BLaER1 treated with 17β-estradiol and CSF1 and Interleukin-3, amounts not matched to agents 10 nM and 100 nM (cell line): ENCODE measurements around the gene TNIK.

Experiments
- H3K27ac ChIP-seq, 11 experiments: shearing (Covaris generic); formaldehyde crosslinking; 2 replicates each; pipeline ENCODE4 v1.8.1; 2022
- H3K27me3 ChIP-seq, 11 experiments: shearing (Covaris generic); formaldehyde crosslinking; 2 replicates each; pipeline ENCODE4 v1.8.1; 2022
- H3K36me3 ChIP-seq, 11 experiments: shearing (Covaris generic); formaldehyde crosslinking; 2 replicates each; pipeline ENCODE4 v1.8.1; 2022
- H3K4me1 ChIP-seq, 10 experiments: shearing (Covaris generic); formaldehyde crosslinking; 2 replicates each; pipeline ENCODE4 v1.8.1; 2022
- H3K4me2 ChIP-seq, 11 experiments: shearing (Covaris generic); formaldehyde crosslinking; 2 replicates each; pipeline ENCODE4 v1.8.1; 2022
- H3K4me3 ChIP-seq, 10 experiments: shearing (Covaris generic); formaldehyde crosslinking; 2 replicates each; pipeline ENCODE4 v1.8.1; 2022
- H3K9ac ChIP-seq, 11 experiments: shearing (Covaris generic); formaldehyde crosslinking; 2 replicates each; pipeline ENCODE4 v1.8.1; 2022
- H3K9me3 ChIP-seq, 11 experiments: shearing (Covaris generic); formaldehyde crosslinking; replicated peaks in 1 of 11; 2 replicates each; pipeline ENCODE4 v1.8.1; 2022
- H4K20me1 ChIP-seq, 11 experiments: shearing (Covaris generic); formaldehyde crosslinking; 2 replicates each; pipeline ENCODE4 v1.8.1; 2022
- Cebpa-rat ChIP-seq, 11 experiments: shearing (Covaris generic); IDR thresholded peaks; 2 replicates each; pipeline ENCODE4 v1.8.1; 2022

The TNIK gene

DNA sequence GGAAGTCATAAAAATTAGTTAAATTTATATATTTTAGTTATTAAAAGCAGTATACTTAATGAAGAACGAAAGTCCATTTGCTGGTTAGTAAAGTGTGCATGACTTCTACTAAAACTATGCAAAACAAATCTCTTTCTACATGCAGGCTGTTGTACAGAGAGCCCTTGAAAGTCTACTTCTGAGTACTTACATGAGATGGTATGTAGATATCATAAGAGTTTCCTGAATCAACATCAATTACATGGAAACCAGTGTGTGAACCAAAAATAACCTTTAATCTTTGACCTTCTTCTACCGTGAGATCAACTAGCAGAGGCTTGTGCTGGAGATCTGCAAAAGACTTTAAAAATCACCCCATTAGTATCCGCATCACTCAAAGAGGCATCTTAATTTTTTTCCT is 391.5 kb downstream of the TNIK start:
- H3K27ac ChIP-seq = no peak overlapping the region
- peaks cover 0 to 5% (median 0%) of the 10 kb centered on the region in 10 experiments; a peak in 2 of 20 replicates for H3K4me1 ChIP-seq
- no peaks in the 10 kb centered on the region for H3K27me3 ChIP-seq
- H3K9ac ChIP-seq = no peak overlapping the region
- H3K4me2 ChIP-seq = no peak overlapping the region
- no peaks in the 10 kb centered on the region for H3K9me3 ChIP-seq
- no peak for TF ChIP-seq Cebpa-rat (IDR thresholded peaks at IDR 0.05)
- no peaks in the 10 kb centered on the region for H4K20me1 ChIP-seq
- H3K4me3 ChIP-seq = no peak overlapping the region
- H3K36me3 ChIP-seq = peaks cover 0 to 17% (median 0%) of the 10 kb centered on the region in 11 experiments; a peak in 3 of 22 replicates

DNA sequence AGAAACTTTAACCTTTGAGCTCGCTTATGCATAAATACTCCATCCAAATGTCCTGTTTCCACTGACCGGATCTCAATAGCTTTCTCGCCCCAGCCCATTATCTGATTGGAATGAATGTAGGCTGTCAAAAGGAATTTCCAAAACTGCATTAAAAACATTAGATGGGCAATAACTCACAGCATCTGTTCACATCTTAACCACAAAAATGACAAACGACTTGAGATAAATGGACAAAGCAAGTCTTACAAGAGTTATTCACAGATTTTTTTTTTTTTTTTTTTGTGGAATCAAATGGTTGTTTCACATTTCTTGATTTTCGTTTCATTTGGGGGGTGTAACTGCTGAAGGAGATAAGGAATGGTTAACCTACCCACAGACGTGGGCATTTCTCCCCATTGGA is 394.0 kb downstream of the TNIK start:
- no peak overlapping the region for H3K4me2 ChIP-seq
- no peak overlapping the region for H3K27ac ChIP-seq
- H3K4me1 ChIP-seq = no peaks in the 10 kb centered on the region
- no peak overlapping the region for H3K4me3 ChIP-seq
- TF ChIP-seq Cebpa-rat (IDR thresholded peaks at IDR 0.05) = no peak
- peaks cover 0 to 17% (median 0%) of the 10 kb centered on the region in 11 experiments; a peak in 3 of 22 replicates for H3K36me3 ChIP-seq
- H3K9ac ChIP-seq = no peak overlapping the region
- no peaks in the 10 kb centered on the region for H3K9me3 ChIP-seq
- no peaks in the 10 kb centered on the region for H3K27me3 ChIP-seq
- H4K20me1 ChIP-seq = no peaks in the 10 kb centered on the region

DNA sequence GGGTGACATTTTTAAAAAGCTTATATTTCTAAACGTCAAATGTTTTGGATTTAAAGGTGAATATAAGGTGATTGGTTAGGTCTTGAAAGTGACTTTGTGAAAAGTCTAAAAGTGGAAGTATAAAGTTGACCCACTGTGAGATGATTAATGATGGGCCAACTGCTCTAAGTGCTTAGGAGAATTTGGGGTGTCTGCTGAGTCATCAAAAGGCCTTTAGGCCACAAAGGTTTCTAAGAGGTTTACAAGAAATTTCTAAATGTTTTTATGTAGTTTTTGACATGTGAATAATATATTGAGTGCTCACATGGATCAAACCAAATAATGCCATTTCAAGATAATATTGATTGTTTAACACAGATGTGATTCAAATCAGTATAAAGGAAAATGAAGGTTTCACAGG is 394.5 kb downstream of the TNIK start:
- Histone ChIP-seq H3K9ac (no peak overlapping the region), H4K20me1 (no peaks in the 10 kb centered on the region), H3K27me3 (no peaks in the 10 kb centered on the region), H3K4me1 (no peaks in the 10 kb centered on the region), H3K27ac (no peak overlapping the region), H3K4me2 (no peak overlapping the region), H3K4me3 (no peak overlapping the region), H3K9me3 (no peaks in the 10 kb centered on the region), H3K36me3 (peaks cover 0 to 17% (median 0%) of the 10 kb centered on the region in 11 experiments; a peak in 3 of 22 replicates)
- TF ChIP-seq Cebpa-rat (IDR thresholded peaks at IDR 0.05) = no peak

DNA sequence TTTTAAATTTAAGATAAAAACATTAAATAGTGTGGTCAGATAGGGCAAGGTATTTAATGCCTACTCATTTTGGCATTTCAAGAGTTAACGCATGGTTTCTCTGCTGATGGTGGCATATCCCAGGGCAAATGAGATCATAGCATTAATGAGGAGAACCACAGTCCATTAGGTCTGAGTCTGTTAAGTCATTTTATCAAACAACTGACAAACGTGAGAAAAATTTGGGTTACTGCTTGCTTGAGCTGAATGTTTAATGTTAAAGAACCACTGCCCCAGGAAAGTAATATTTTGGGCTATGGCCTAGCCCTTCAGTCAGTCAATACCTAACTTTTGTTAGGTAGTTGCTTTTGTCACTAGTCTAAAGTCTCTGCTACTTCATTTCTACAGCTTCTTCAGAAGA is 395.7 kb downstream of the TNIK start:
- no peak overlapping the region for H3K4me3 ChIP-seq
- no peak overlapping the region for H3K9ac ChIP-seq
- H3K27me3 ChIP-seq = no peaks in the 10 kb centered on the region
- H3K27ac ChIP-seq = no peak overlapping the region
- TF ChIP-seq Cebpa-rat (IDR thresholded peaks at IDR 0.05) = no peak
- no peaks in the 10 kb centered on the region for H4K20me1 ChIP-seq
- H3K9me3 ChIP-seq = no peaks in the 10 kb centered on the region
- H3K36me3 ChIP-seq = peaks cover 0 to 17% (median 0%) of the 10 kb centered on the region in 11 experiments; a peak in 3 of 22 replicates
- no peaks in the 10 kb centered on the region for H3K4me1 ChIP-seq
- no peak overlapping the region for H3K4me2 ChIP-seq

- TF ChIP-seq Cebpa-rat (IDR thresholded peaks at IDR 0.05) = no peak
- no peak overlapping the region for H3K4me2 ChIP-seq
- H3K4me3 ChIP-seq = no peak overlapping the region
- no peaks in the 10 kb centered on the region for H4K20me1 ChIP-seq
- H3K36me3 ChIP-seq = peaks cover 0 to 17% (median 0%) of the 10 kb centered on the region in 11 experiments; a peak in 3 of 22 replicates
- no peaks in the 10 kb centered on the region for H3K4me1 ChIP-seq
- H3K9ac ChIP-seq = no peak overlapping the region
- no peak overlapping the region for H3K27ac ChIP-seq
- H3K9me3 ChIP-seq = no peaks in the 10 kb centered on the region
- H3K27me3 ChIP-seq = no peaks in the 10 kb centered on the region
These were observed 398.5 kb downstream of the TNIK start for GRCh38 chr3:171061749-171062148.

DNA sequence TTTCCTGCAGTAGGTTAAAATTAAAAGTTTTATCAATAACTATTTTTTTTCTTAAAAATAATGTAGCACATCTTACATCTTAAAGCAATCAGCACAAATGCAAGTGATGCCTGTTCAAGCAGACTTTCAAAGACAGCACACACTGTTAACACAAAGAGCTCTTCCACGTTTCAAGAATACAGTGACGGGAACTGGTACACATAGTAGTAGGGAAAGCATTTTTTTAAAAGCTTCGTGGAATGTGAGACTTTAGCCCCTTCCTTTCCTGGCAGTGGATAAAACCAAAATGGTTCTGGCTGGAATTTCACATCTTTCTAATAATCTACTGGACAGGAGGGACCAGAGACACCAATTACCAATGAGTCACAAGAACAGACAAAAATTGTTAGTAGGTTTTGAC is 400.2 kb downstream of the TNIK start:
- Histone ChIP-seq H3K27ac (no peak overlapping the region), H3K4me3 (no peak overlapping the region), H3K27me3 (no peaks in the 10 kb centered on the region), H3K4me1 (no peaks in the 10 kb centered on the region), H3K36me3 (0 out of 22 replicates have a peak, but pooled peaks cover 0 to 1% (median 0%) of the 10 kb centered on the region in 11 experiments), H3K9me3 (no peaks in the 10 kb centered on the region), H3K9ac (no peak overlapping the region), H3K4me2 (no peak overlapping the region), H4K20me1 (no peaks in the 10 kb centered on the region)
- no peak for TF ChIP-seq Cebpa-rat (IDR thresholded peaks at IDR 0.05)

DNA sequence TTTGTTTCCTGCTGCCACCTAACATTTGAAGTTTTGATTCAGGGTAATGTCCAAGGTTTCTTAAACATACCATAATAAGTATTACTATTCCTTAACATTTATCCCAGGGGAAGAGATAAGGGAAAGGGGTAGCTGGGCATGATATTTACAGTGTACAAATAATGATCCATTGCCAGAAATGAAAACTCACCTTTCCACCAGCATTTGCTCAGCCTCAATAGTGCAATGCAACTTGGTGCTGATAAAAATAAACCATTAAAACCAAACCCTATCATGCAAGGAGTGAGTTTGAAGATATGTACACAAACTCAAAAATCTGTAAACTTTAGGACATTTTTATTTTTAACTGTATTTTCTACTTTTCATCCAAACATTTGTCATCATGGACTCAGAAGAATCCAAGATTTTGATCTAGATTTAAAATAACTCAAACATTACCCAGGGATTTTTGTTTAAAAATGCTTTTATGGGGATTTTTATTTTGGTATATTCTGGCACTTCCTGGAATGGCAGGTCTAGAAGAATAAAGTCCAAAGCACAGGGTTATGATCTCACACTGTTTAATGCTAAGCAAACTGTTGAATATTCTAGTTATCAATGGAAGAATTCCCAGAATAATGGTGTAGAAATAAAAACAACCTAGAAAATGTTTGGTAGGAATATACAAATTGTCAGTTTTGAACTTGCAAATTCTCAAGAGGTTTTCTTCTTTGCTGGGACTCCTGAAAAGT is 401.2 kb downstream of the TNIK start:
- H3K36me3 ChIP-seq = no peaks in the 10 kb centered on the region
- H3K4me3 ChIP-seq = no peak overlapping the region
- TF ChIP-seq Cebpa-rat (IDR thresholded peaks at IDR 0.05) = no peak
- no peaks in the 10 kb centered on the region for H3K27me3 ChIP-seq
- H3K27ac ChIP-seq = no peak overlapping the region
- no peaks in the 10 kb centered on the region for H3K4me1 ChIP-seq
- H3K9ac ChIP-seq = no peak overlapping the region
- no peaks in the 10 kb centered on the region for H4K20me1 ChIP-seq
- H3K9me3 ChIP-seq = no peaks in the 10 kb centered on the region
- H3K4me2 ChIP-seq = no peak overlapping the region

- no peak overlapping the region for H3K4me2 ChIP-seq
- no peaks in the 10 kb centered on the region for H3K36me3 ChIP-seq
- no peak overlapping the region for H3K27ac ChIP-seq
- no peaks in the 10 kb centered on the region for H3K27me3 ChIP-seq
- H4K20me1 ChIP-seq = no peaks in the 10 kb centered on the region
- H3K9me3 ChIP-seq = no peaks in the 10 kb centered on the region
- TF ChIP-seq Cebpa-rat (IDR thresholded peaks at IDR 0.05) = no peak
- no peaks in the 10 kb centered on the region for H3K4me1 ChIP-seq
- no peak overlapping the region for H3K9ac ChIP-seq
- H3K4me3 ChIP-seq = no peak overlapping the region
These were observed 402.1 kb downstream of the TNIK start for GRCh38 chr3:171058058-171058457.

DNA sequence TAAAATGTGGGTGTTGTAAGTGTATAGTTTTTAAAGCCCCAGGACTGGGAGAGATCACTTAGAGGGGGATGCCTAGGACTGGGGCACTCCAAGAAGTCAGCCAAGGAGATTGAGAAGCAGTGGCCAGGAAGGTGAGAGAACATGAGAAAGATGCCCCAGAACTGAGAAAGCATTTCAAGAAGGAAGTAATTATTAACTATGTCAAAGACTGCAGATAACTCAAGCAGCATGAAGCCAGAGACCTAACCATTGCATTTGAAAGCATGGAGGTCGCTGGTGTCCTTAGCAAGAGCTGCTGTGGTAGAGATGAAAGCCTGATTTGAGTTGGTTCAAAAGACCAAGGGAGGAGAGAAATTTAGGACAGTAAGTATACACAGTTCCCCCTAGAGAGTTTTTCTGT is 403.1 kb downstream of the TNIK start:
- TF ChIP-seq Cebpa-rat (IDR thresholded peaks at IDR 0.05) = no peak
- no peak overlapping the region for H3K27ac ChIP-seq

GRCh38 chr3:171056528-171056927 is 403.7 kb downstream of the TNIK start:
- H3K4me2 ChIP-seq = no peak overlapping the region

More for the DNA sequence above, 403.1 kb downstream of the TNIK start:
- no peak overlapping the region for H3K9ac ChIP-seq
- no peaks in the 10 kb centered on the region for H3K27me3 ChIP-seq
- H3K4me3 ChIP-seq = no peak overlapping the region
- H3K9me3 ChIP-seq = no peaks in the 10 kb centered on the region
- H3K36me3 ChIP-seq = no peaks in the 10 kb centered on the region
- no peaks in the 10 kb centered on the region for H4K20me1 ChIP-seq
- H3K4me2 ChIP-seq = no peak overlapping the region
- H3K4me1 ChIP-seq = no peaks in the 10 kb centered on the region

More at GRCh38 chr3:171056528-171056927, 403.7 kb downstream of the TNIK start:
- Histone ChIP-seq H3K4me1 (no peaks in the 10 kb centered on the region), H3K9me3 (no peaks in the 10 kb centered on the region), H3K36me3 (no peaks in the 10 kb centered on the region), H3K4me3 (no peak overlapping the region), H3K9ac (no peak overlapping the region), H4K20me1 (no peaks in the 10 kb centered on the region), H3K27ac (no peak overlapping the region), H3K27me3 (no peaks in the 10 kb centered on the region)
- TF ChIP-seq Cebpa-rat (IDR thresholded peaks at IDR 0.05) = no peak
